Measurements from ENCODE around the gene HFE.
A peak's percentile ranks its signal among the peaks of the same experiment; 100 is the strongest.
"Not testable (repeated sequence)": the region's sequence is repeated elsewhere in the genome, so short reads cannot be mapped to it uniquely, and the experiment has no call there.

HFE gene

DNA sequence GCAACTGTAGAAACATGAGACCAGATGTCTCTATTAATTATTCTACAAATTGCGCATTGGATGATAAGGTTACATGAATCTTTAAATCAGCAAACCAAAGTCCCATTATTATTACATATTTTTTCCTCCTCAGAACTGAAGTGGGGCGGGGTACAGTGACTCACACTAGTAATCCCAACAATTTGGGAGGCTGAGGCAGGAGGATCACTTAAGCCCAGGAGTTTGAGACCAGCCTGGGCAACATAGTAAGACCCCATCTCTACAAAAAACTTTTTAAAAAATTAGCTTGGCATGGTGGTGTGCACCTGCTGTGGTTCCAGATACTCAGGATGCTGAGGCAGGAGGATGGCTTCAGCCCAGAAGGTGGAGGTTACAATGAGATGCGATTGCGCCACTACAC is 29.0 kb downstream of the HFE start:
- no peak for DNase-seq

DNA sequence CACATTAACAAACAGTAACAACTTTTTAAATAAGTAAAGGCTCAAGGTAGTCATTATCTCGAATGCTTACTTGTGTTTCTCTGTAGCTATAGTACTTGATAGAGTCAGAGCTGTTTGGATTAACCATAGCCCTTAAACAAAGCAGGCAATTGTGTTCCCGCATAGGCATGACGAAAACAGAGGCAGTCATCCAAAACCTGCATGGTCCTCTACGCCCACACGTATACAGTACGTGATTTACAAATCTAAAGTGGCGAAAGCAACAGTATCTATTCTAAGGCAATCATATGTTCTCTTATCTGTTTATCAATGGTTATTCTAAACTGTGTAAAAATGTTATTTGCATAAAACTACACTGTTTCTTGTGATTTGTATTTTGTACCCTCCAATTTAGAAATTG is 31.8 kb downstream of the HFE start:
- no peak for DNase-seq

DNA sequence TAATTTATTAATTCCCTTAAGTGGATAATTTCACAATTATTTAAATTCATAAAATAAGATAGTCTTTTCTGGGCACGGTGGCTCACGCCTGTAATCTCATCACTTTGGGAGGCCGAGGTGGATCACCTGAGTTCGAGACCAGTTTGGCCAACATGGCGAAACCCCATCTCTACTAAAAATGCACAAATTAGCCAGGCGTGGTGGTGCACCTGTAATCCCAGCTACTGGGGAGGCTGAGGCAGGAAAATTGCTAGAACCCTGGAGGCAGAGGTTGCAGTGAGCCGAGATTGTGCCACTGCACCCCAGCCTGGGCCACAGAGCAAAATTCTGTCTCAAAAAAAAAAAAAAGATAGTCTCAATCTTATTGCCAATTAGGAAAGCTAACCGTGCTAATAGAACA is 32.9 kb downstream of the HFE start:
- not testable (repeated sequence) for DNase-seq

DNA sequence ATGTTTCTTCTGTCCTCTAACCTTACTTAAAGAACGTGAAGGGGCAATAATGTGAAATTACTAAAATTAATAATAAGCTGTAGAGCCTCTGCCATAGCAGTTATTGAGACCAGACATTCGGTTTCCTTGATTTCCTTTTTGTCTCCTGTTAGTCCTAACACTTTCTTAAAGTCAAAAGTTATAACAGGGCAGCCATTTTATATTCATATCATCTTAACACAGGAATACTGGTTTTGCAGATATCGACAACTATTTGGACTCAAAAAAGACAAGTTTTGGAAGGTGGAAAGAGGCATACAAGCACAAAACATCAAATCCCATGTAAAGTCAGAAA is 33.5 kb downstream of the HFE start:
- no peak for DNase-seq

DNA sequence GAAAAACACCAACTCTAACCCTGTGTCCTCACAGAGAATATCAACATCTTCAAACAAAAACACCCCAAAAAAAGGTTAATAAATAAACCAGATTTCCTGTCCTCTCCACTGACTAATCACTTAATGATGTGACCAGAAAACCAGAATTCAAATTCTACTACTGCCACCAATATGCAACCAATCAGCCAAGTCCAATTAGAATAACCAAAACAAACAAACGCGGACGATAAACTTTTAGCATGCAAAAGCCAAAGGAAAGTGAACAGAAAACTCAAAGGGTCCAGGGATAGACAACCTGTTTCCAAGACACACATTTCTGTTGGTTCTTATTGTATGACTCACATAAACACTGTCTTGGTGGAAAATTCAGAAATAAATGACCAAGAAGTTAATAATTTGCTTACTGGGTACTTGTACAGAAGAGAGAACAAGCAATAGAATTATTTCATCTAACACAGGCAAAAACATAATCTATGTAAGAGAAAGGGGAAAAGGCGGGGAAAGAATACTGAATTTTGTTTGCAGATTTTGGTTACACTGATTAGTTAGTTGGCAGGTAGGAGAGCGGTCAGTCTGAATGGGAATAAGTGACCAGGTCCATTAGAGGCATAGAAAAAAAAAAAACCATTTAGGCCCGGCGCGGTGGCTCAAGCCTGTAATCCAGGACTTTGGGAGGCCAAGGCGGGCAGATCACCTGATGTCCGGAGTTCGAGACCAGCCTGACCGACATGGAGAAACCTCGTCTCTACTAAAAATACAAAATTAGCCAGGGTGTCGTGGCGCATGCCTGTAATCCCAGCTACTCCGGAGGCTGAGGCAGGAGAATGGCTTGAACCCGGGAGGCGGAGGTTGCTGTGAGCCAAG is 34.1 kb downstream of the HFE start:
- no peak for DNase-seq

DNA sequence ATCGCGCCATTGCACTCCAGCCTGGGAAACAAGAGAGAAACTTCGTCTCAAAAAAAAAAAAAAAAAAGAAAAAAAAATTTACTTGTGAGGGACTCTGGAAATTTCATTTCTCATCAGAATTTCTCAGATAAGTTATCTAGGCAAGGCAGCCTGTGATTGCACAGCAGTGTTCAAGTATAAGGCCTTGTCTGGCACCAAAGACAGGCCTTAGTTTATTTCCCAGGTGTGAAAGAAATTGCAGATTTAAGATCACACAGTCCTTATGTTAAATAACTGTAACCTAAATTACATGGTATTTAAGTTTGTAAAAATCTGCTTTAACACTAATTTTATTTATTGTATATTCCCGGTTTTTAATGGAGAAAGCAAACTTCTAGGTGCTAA is 34.8 kb downstream of the HFE start:
- DNase-seq: no peak

DNA sequence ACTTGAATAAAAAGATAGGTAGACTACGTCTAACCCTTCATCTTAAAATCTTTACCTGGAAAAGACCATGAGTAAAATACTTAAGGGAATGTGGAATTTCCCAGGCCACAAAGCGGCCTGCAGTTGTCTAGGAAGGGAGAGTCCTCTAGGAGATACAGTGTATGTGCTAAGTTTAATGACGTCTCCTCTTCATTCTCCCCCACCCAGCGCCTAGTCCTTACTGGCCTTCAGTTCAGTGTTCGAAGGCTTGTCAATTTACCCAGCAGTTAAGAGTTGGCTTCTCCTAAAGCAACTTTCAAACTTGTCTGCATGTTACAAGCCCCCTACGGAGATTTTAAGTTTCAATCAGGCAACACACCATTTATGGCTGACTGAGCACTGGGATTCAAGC is 35.2 kb downstream of the HFE start:
- no peak for DNase-seq

DNA sequence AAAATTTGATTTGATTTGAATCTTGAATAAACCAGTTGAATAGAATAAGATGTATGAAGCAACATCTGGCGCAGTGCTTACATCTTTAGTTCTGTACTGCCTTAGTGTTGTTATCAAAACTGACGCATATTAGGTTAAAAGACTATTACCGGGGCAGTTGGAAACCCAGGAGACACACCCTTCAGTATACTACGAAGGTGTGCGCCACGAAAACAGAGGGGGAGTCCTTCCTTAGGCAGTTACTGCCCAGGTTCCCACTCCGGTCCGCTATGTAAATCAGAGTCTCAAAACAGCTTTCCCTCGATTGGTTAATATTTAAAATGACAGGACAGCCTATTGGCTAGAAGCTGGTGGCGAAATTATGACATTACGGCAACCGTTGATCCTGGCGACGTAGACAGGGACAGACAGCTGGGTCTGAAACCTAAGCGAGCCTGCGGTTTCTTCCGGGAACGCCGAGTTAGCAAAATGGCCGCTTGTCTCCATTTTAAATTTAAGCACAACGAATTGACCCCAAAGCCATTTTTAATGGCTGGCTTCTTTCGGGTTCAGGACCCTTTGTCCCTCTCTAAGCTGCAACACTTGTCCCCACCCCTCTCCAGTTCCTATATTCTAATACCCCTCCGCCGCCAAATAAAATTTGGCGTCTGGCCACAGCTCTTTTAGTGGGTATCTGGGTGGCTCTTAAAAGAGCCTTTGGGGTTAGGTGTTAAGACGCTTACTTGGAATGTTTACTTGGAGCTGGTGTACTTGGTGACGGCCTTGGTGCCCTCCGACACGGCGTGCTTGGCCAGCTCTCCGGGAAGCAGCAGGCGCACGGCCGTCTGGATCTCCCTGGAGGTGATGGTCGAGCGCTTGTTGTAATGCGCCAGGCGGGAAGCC is 35.8 kb downstream of the HFE start:
- peak; percentile 97 for DNase-seq

DNA sequence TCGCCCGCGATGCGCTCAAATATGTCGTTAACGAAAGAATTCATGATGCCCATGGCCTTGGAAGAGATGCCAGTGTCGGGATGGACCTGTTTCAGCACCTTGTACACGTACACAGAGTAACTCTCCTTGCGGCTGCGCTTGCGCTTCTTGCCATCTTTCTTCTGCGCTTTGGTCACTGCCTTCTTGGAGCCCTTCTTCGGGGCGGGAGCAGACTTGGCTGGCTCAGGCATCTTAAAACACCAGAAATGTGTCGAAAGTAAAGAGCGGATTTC is 36.4 kb downstream of the HFE start:
- DNase-seq: peak; percentile 92

DNA sequence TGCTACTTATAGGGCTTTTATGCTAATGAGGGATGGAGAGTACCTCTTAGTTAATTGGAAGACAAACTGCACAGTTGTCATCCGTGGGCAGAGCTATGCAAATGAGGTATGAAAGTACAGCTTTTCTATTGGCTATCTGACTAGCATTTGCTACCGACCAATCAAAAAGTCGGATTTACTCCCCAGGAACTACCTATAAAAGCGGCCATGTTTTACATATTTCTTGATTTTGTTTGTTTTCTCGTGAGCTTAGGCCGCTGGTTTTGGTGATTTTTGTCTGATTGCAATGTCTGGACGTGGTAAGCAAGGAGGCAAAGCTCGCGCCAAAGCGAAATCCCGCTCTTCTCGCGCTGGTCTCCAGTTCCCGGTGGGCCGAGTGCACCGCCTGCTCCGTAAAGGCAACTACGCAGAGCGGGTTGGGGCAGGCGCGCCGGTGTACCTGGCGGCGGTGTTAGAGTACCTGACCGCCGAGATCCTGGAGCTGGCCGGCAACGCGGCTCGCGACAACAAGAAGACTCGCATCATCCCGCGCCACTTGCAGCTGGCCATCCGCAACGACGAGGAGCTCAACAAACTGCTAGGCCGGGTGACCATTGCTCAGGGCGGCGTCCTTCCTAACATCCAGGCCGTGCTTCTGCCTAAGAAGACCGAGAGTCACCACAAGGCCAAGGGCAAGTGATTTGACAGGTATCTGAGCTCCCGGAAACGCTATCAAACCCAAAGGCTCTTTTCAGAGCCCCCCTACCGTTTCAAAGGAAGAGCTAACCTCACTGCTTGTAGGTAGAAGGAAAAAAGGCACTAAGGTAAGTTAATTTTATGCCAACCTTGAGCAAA is 36.9 kb downstream of the HFE start:
- DNase-seq: no peak

DNA sequence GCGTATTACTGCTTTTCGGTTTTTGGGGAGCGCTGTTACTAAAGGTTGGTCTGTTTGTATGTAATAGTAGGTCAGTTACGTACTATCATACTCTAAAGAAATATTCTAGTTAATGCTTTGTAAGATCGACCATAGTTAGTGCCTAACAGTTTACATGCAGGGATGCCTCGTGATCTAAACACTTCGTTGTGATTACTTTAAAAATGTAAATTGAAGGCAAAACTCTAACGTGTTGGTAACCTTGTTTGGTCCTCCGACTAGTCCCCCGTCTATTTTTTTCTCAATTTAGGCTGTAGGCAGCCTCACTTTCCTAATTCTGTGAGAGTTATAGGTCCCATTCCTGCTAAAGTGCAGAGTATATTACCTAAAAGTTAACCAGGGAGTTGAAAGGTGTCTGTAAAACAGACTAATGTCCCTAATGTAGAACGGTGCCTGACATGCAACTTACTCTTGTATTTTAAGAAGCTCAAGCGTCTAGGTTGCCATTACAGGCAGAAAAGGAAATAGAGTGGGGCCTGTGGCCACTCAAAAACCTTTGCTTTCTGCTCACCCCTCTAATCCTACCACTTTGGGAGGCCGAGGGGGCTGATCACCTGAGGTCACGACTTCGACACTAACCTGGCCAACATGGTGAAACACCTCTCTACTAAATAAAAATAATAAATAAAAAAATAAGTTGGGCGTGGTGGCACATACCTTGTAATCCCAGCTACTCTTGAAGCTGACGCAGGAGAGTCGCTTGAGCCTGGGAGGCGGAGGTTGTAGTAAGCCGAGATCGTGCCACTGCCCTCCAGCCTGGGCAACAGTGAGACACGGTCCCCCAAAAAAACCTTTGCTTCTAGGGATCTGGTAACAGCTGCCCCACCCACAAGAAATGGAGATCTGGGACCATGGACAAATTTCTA is 37.8 kb downstream of the HFE start:
- DNase-seq: no peak

DNA sequence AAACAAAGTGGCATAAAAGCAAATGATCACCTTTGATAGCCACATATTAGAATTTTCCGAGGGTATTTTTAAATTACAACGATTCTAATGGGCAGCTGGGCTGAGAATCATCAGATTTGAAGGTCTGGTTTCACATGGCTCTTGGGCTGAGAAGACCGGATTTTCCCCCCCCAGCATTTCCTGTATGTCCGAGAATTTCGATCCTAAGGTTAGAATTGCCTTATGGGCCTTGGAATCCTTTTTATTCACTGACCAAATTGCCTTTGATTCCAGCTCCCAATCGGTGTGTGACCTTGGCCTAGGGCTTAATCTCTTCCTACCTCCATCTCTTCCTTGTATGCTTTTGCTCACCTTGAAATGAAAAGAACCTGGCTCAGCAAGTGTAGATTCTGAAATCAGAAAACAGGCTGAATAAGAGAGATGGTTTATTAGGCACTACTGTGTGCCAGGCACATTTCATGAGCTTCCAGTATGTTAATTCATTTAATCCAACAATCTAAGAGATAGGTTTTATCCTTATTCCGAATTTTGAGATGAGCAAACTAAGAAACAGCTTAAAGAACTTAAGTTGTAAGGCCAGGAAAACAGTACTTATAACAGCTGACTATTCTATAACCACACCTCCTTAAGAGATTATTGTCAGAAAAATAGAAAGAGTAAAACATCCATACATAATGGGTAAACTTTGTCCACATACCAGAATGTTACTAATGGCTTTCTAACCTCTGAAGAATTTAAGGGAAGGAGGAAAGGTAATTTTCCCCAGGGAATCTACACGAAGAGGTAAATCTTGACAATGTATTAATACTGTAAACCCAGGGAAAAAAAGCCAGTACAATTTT is 39.4 kb downstream of the HFE start:
- no peak for DNase-seq

DNA sequence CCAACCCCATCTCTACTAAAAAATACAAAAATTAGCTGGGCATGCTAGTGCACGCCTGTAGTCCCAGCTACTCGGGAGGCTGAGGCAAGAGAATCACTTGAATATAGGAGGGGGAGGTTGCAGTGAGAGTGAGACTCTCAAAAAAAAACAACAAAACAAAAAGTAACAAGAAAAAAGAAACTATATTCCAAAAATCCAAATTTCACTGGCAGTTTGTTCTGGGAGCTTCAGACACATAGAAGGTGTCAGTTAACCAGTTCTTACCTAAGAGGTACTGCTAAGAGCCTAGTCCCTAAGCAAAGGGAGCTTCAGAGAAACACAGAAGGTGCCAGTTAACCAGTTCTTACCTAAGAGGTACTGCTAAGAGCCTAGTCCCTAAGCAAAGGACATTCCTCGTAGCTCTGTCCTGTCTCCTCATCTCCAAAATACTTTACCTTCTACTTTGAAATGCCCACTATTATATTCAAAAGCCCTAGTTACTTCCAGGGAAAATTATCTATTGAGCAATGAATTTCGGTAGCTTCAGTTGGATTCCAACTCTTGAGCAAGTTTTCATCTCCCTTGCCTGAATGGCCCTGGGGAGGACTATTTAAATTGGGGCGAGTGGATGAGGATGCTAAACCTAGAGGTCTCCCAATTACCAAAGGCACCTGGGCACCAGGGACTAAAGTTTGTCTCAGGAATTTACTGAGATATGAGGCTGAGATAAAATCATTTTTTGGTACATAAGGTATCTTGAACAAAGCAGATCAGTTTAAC is 41.0 kb downstream of the HFE start:
- no peak for DNase-seq

DNA sequence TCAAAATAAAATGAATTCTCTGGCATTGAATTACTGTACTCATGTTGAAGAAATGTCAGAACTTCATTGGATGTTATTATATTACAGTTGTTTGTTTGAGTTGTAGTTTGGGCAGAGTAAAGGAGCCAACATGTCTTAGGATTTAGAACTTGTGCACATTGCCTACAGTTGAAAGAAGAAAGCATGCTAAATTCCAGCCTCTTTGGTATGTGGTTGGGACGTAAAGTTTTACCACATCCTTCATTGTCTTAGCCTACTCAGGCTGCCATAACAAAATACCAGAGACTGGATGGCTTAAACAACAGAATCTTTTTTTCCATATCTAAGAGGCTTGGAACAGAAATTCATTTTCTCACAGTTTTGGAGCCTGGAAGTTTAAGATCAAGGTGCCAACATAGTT is 42.4 kb downstream of the HFE start:
- DNase-seq: no peak

DNA sequence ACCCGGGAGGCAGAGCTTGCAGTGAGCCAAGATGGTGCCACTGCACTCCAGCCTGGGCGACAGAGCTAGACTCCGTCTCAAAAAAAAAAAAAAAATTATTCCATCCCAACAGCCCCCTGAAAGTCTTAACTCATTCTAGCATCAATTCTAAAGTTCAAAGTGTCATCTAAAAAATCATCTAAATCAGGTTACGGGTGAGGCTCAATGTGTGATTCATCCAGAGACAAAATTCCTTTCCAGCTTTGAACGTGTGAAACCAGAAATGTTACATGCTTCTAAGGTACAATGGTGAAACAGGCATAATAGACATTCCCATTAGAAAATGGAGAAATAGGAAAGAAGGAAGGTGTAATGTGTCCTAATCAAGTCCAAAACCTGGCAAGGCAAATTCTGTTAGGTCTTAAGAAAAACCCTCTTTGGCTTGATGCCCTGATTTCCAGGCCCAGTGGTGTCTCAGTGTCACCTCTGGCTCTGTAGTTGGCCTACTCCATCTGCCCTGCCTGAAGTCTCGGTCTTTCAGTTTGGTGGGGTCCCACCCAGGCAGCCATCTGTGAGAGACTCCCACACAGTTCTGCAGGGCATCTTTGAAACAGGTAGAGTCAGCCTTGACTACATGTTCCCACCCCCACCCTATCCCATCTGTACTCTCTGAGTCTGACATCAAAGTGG is 43.5 kb downstream of the HFE start:
- no peak for DNase-seq

DNA sequence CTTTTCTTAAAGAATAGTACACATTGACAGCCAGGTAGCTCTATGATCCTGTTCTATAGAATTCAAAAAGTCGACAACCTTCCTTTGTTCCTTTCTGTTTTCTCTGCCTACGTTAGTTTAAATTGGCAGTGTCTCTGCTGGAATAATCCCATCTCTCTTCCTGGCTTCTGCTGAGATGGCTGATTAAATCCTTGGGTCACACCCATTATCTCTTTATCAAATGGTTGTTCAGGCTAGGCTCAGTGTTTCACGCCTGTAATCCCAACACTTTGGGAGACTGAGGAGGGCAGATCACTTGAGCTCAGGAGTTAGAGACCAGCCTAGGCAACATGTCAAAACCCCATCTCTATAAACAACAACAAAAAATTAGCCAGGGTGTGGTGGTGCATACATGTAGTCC is 44.4 kb downstream of the HFE start:
- no peak for DNase-seq

DNA sequence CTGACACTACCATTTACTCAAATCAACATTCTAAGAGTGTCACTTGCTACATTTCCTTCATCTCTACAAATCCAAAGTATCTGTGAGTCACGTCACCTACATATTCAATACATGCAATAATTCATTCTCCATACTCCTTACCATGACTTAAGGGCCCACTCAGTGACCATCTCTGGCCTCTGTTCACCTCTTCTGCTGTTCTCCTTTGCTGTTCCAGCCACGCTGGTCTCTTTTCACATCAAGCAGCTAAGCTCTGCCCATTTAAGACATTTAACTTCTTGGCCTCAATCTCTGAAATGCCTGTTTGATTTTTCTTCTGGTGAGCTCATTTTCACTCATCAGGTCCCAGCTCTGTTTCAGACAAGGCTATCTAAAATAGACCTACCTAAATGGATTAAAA is 46.5 kb downstream of the HFE start:
- no peak for DNase-seq

DNA sequence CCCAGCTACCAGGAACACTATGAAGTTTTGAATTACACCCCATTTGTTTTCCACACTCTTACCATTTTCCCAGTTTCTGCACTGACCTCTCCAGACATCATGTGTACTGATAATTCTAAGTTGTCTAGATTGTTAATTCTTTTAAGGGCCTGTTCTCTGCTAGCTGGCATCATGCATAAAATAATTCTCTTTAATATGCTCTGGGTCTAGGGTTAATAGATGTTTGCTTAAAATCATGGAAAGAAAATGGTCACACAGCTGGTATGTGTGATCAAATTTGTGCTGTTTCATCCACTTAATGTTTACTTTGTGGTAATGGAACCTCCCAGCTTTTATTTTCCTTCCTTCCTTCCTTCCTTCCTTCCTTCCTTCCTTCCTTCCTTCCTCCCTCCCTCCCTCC is 49.1 kb downstream of the HFE start:
- no peak for DNase-seq

DNA sequence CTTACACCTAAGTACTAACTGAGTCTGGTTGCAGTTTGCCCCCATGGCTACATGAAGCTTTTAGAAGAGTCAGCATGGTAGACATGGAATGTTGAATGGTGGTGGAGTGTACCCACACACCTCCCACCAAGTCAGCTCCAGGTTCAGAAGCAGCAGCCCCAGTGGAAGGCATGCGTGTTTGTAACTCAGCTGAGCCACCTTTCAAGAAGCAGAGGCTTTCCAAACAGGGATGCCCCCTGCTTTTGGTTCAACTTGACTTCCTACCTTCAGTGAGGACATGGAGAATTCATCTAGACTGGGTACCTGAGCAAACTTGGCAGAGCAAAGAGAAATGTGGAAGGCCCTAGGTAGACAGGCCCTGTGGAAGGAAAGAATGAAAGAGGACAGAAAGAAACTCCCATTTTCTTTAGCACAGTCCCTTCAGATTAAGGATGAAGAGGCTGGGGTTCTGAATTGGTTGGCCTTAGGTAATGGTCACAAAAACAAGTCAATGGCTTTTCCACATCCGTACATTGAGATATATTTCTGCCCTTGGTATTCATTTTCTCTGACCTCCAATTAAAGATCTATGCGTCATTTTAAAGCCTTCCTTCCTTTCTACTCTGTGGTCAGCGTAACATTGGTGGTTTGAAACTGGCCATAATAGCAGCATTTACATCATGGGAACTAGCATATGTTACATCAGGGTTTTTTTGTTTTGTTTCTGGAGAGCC is 53.2 kb downstream of the HFE start:
- no peak for DNase-seq

DNA sequence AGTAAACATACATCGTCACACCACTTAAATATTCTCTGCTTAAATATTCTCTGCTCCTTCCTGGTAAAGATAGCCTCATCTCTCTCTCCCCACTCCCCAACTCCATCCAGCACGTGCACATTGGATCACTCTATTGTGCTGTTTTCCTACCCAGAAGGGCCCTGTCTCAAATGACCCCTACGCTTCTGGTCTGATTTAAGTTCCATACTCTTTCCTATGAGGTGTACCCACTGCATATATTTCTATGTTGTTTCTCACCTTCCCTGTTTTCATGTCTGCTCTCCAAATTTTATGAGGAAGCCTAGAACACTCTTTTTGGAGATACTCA is 53.7 kb downstream of the HFE start:
- DNase-seq: no peak

All from CD4-positive, alpha-beta T cell treated with Interferon gamma for 1 hour (primary cell).